HG03521 (cell line): ENCODE data around the gene PKLR.

Experiments used
- ATAC-seq: cut with Tn5 transposase; IDR thresholded peaks from one replicate; pipeline ENCODE4 v1.9.1; 2021; ENCODE audit warnings: mild to moderate bottlenecking, moderate library complexity; ENCODE audit not compliant: unreplicated experiment

The PKLR gene

DNA sequence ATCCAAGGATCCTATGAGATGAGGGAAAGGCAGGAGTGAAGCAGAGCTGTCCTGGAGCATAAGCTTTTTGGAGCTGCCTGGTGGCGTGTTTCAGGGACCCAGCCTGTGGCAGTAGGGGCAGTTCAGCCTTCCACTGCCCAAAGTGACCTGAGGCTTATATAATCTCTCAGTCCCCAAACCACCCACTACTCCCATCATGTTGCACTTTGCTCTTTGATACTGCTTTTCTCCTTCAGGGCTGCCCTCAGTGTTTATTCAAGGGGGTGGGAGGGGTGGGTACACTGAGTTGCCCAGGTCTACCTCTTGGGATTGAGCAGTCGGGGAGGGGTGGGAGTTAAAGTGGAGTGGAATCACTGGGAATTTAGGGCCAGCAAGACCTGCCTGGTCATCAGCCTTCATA is 14.7 kb downstream of the PKLR start:
- ATAC-seq = no peak

DNA sequence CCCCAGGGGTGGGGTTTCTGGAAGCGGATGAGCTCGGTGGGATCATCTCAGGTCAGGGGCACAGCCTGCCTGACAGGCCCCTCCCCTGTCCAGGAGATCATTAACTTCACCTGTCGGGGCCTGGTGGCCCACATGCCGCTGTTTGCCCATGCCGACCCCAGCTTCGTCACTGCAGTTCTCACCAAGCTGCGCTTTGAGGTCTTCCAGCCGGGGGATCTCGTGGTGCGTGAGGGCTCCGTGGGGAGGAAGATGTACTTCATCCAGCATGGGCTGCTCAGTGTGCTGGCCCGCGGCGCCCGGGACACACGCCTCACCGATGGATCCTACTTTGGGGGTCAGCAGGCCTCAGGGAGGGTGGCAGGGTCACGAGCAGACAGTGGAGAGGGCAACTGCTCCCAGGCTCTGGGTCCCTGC is 15.6 kb downstream of the PKLR start:
- no peak for ATAC-seq

DNA sequence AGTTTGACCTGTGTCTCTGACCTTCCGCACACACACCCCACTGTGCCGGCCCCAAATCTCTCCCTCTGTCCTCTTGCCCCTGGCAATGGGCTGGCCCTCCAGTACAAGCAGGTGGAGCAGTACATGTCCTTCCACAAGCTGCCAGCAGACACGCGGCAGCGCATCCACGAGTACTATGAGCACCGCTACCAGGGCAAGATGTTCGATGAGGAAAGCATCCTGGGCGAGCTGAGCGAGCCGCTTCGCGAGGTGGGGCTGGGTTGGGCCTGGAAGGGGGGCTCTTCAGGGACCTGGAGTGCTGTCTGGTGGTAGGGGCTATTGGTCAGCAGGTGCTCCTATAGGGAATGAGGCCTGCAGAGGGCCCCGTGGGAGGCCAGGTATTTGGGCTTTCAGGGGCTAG is 16.2 kb downstream of the PKLR start:
- ATAC-seq = no peak

DNA sequence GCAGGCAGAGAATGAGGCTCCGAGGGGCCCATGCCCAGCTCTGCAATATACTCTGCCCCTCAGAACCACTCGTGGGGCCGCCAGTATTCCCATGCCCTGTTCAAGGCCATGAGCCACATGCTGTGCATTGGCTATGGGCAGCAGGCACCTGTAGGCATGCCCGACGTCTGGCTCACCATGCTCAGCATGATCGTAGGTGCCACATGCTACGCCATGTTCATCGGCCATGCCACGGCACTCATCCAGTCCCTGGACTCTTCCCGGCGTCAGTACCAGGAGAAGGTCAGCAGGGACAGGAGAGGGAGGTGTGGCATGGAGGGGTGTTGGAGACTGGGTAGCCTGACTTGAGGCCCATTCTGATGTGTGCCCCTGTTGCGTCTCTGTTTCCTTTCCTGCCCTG is 16.8 kb downstream of the PKLR start:
- ATAC-seq = no peak

DNA sequence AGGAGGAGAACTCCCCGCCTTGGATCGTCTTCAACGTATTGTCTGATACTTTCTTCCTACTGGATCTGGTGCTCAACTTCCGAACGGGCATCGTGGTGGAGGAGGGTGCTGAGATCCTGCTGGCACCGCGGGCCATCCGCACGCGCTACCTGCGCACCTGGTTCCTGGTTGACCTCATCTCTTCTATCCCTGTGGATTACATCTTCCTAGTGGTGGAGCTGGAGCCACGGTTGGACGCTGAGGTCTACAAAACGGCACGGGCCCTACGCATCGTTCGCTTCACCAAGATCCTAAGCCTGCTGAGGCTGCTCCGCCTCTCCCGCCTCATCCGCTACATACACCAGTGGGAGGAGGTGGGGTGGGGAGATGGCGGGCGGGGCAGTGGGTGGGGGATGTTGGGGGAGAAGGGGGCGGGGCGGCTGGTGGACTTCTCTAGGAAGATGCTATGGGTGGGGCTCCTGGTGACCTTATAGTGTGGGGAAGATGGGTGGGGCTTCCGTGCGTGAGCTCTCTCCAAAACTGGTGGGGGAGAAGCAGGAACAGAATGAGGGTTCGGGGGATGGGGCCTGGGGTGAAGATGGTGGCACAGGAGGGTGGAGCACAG is 18.6 kb downstream of the PKLR start:
- ATAC-seq = no peak

DNA sequence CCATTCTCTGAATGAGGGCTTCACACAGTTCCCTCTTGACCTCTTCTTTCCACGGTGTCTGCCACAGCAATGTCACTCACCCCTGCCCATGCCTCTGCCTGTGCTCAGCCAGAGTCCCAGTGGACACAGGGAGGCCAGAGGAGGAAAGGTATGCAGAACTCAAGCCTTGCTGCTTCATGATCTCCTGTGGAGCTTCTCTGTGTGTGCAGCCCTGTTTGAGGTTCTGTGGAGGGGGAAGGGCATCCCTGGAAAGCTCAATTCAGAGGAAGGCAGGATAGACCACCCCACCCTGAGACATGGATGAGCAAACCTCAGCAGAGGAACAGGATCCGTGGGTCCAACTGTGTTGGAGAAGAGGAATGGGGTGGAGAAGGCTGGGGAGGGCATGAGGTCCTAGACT is 22.0 kb downstream of the PKLR start:
- no peak for ATAC-seq

DNA sequence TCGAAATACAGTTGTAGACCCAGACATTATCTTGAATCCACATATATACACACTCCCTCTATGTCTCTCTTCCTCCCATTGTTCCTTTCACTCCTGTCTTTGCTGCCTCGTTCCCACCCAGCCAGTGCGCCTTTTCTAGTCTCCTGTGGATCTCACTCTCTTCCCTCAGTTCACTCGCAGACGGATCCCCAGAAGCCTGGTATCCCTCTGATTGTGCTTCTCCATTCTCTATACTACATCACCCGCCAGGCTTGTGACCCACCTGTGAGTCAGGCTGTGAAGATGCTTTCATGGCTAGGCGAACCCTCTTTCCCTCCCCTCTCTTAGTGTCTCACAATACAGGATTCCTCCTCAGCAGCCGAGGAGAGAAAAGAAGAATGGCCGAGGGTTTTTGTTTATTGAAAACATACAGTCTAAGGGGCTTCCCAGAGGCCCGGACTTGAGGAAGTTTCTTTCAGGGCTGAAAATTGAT is 22.5 kb downstream of the PKLR start:
- ATAC-seq = no peak

DNA sequence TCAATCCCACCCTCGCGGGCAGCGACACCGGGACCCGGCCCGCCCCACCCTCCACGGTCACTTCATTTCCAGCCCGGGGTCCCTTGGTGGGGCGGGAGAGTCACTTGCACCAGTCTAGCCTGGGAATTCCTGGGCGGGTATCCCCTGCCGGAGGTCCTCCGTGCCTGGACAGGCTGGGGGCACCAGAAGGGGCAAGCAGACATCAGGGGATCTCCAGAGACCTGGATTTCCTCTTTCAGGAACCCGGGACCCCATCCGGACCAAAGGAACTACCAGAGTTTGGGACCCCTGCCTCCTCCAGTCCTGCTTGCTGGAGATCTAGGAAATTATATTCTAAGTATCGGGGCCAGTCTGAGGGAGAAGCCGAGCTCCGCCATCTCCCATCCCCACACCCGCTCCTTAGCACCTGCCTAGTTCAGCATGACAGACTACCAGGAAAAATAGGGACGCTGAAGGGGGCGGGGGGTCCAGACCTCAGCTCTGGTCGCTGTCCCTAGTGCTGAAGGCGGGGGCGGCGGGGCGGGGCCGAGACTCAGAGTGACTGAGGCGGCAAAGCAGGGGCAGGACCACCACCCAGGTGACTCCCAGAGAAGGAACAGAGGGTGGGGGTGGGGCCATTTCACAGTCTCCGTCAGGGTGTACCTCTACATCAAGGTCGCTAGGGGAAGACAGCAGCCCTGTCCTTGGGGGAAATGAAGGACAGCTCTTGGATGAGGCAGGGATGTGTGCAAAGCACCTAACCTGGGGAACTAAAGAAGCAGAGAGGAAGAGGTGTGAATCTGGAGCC is 23.1 kb downstream of the PKLR start:
- no peak for ATAC-seq

DNA sequence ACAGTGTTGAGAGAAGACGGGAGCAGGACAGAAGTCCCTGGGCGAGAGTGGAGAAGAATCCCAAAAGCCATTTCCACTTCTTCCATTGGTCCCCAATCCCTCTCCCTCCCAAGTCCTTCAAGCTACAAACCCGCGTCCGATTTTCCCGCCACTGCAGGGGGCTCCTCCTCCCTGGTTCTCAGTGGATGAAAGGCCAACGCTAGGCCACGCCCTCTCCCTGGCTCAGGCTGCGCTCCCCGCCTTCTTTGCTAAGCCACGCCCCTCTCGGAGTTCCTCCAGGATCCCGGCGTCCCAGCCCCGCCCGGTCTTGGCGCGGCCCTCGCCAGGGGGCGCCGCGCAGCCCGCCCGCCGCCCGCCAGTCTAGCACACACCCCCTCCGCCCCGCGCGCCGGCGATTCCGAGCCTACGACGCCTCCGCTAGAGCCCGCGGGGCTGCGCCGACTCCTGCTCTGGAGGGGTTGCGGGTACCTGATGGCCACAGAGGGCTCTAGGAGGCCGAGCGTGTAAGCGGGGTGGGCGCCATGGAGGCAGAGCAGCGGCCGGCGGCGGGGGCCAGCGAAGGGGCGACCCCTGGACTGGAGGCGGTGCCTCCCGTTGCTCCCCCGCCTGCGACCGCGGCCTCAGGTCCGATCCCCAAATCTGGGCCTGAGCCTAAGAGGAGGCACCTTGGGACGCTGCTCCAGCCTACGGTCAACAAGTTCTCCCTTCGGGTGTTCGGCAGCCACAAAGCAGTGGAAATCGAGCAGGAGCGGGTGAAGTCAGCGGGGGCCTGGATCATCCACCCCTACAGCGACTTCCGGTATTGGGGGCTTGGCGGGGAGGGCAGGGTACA is 24.0 kb downstream of the PKLR start, which contains the start of gene HCN3:
HCN3 (plus strand) TSS at position 394 of the 832 bp plus-strand sequence; CDS start at position 522, 128 bp downstream.
- ATAC-seq = peak; percentile 65

DNA sequence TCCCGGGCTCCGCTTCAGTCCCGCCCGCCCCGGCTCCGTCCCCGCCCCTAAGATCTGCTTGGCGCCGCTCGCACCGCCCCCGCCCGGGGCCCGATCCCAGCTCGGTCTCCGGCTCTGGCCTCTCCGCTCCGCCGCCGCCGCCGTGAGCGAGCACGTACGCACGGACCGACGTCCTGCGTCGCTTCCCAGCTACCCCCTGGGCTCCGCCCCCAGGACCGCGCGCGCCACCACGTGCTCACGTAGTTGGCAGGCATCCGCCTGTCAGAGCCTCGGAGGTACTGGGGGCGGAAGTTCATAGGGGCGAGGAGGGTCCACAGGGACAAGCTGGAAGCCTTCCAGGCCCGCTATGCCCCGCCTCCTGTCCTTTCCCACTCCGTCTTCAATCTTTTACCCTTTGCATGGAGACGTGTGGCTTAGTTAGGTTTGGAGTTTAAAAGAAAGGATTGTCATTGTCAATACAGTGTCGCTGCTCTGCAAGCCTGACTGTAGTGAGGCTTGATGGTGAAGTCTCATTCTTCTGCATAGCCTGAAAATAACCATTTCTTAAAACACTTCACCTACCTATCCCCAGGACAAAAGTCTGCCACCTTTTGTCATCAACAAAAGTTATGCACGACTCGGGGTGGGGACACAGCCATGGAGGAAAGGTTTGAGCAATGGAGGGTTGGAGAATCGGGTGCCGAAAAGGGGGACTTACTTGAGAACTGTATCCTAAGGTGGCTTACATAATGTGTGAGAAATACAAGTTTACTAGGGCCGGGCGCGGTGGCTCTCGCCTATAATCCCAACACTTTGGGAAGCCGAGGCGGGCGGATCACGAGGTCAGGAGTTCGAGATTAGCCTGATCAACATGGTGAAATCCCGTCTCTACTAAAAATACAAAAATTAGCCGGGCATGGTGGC is 27.6 kb downstream of the PKLR start, which contains the start of gene CLK2:
CLK2 (minus strand) TSS at position 162 of the 903 bp plus-strand sequence. CDS start 2,527 bp downstream, outside the sequence.
- peak; percentile 84 for ATAC-seq

DNA sequence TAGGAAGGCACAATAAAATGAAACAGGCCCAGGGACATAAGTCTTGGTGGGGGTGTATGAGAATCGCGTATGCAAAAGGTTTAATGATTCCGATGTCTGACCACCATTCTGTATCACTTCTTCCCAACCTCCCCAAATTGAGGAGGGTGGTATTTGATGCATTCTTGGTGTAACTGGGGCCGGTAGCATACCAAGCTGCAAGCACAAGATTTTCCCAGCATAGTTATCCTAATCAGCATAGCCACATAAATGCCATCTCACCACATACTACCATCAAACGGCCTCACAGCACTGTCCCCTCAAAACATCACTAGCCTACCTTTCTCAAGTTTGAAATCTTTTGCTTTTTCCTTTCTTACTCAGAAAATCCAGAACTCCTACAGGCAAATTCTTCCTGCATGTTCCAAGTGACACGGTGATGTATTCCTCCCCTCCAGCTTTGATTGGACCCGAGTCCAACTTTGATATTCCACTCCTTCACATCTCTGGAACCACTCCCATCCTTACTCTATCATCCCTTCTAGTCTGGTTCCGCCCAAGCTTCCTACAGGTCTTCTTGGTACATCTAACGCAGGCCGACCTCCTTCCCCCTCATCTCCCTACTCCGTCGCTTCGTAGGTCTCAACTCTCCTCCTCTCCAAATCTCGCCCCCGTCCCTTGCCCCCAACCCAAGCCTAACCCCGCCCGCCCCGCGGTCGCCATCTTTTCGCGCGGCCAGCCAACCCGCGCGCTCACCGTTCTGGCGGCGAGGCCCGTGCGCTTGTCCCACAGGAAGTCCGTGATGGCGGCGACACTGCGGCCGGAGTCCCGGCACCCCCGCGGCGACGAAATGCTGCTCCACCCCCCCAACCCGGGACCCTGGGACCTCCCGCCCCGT is 28.5 kb downstream of the PKLR start:
- ATAC-seq = peak; percentile 25

DNA sequence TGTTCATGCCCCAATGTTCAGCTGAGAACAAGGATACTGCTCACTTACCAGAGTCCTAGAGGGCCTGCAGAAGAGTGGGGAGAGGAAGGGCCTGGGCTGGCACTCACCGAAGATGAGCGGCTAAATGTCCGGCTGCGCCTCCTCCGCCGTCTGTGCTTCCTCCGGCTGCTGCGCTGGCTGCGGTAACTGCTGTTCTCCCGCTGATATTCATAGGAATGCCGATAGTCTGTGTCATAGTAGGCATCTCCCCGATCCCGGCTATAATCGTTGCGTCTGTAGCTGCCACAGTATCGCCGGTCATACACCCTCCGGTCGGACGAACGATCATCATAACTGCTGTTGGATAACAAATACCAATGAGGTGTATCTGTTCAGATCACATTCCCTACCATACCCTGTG is 31.9 kb downstream of the PKLR start:
- ATAC-seq = no peak

DNA sequence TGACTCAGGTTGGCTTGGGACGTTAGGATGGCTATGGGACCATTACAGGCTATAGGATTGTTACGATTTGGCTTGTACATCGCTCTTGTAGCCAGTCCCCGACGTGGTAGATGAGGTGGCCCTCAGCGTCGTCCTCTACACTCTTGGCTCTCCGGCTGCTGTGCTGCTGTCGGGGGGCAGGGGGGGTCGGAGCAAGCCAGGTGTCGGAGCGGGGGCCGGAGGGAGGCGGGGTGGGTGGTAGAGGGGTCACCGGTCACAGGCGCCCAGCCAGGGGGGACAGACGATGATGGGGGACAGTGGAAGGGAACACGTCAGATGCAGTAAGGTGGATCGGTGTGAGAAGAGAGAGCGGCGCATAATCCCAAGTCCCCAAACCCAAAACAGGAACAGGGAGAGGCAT is 32.6 kb downstream of the PKLR start:
- ATAC-seq = no peak

DNA sequence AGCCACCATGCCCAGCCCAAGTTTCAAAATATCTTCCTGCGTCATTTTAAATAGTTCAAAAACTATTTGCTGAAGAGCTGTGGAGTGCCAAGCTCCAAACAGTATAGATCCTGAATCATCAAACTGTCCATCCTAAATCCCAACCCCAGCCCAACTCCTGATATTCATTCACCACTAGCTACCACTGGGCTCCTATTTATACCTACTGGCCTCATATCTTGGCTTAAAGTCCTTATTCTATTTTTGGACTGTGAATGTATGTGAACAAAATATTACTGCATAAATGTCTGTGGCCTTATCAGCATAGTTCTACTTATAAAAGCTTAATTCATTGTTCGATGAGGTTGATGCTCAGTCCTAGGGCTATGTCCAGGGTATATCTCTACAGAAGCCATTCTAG is 33.9 kb downstream of the PKLR start:
- no peak for ATAC-seq

DNA sequence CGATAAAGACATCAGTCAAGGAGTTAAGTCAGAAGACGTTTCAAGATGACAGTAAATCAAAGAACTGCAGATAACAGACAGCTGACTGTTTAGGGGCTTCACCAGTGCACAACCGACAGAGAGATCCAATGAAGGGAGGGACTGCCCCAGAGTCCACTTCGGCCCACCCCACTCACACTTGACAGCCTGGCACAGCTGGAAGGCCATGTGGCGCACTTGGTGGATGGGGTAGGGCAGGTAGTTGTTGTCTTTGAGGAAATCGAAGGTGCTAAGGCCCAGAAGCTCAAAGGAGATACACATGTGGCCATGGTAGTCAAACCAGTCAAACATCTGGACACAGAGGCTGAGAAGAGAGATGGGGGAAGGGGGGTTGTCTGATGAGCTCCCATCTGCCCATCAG is 34.7 kb downstream of the PKLR start:
- ATAC-seq = no peak

DNA sequence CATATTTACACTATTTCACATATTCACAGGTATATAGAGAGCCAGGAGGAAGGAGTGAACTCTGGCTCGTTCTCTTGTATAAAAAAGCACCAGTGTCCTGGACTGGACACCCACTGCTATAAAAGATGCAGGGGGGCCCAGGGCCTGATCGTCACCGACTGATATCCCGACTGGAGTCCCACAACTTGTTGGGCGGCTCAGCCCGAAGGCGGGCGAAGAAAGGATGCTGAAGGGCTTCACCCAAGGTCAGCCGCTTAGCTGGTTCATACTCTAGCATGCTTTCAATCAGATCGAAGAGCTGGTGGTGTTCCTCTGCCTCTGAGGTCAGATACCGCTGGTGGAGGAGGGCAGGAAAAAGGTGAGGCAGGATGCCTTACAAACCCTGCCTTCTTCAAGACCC is 38.2 kb downstream of the PKLR start:
- no peak for ATAC-seq

DNA sequence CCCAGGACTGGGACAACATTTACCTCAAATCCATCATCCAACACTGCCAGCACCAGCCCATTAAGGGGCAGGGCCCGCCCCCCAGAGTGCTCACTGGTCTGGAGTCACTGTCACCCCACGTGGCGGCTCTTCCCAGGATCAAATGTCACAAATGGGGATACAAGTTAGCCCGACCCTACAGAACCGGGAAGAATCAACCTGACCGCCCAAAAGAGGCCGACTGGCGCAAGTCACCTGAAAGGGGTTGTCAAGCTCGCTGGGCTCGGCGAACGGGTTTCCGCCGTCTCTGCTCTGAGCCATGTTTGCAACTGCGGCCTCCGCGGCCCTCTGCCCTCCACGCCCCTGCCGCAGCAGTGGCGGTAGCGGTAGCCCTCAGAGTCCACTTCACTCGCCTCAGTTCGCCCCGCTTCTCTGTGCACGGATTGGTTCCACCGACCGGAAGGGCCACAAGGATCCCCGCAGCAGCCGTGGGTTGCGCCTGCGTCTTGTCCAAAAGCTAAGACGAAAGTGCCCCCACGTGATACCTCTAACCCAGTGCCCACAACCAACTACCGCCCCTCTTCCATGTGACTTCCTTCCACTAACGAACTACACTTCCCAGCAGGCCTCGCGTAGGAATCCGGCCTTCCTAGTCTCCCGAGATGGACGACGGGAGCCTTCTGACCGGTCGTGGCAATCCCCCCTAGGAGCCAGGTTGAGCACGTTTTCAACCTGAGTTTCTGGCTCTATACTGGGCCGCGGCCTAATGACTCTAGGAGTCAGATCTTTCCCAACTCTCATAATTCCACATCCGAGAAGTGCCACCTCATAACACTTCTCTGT is 39.2 kb downstream of the PKLR start, which contains the start of gene SCAMP3:
SCAMP3 (minus strand) TSS at position 509 of the 822 bp plus-strand sequence; CDS start at position 300, 209 bp downstream.
- peak; percentile 86 for ATAC-seq

DNA sequence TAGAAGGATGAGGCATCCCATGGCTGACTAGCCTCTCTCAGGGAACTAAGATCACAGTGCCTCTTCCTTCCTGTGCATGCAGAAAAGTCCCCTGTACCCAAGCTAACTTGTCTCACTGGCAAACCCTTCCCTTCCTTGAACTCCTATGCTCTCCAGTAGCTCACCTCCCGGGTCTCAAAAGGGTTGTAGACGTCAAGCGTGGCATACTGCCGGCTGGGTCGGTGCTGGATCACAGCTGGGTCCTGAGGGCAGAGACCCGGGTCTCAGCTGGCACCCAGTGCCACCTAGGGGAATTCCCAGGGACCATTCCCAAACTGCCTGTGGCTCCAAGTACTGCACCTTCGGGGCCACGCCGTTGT is 39.8 kb downstream of the PKLR start:
- no peak for ATAC-seq
